K562 (cell line): ENCODE results near the gene PLCB1. TPM values are rescaled to one million over a fixed set of nuclear protein-coding genes. Genes with fewer than 3 reads are reported as not detected.

ENCODE experiments used
- ATAC-seq: fragments of 200-7000 bp; cut with Tn5 transposase; 3 replicates; pipeline ENCODE4 v1.9.1; 2020; ENCODE audit warnings: moderate library complexity
- BruUV-seq: library from RNA; stranded (reverse); fragments of 400-500 nt; replicated peaks from 2 replicates; lab custom pipeline; 2021; lab: Mats Ljungman, UMichigan
- CTCF ChIA-PET: fragments of 300-600 bp; formaldehyde crosslinking; extraction: SDS; loops from one replicate; lab custom pipeline; 2021; ENCODE audit warnings: low intra/inter-chr PET ratio; lab: Yijun Ruan, JAX
- POLR2A ChIA-PET: fragments of 300-600, 350-650 bp; sonication (Branson Sonifier 250); formaldehyde crosslinking; extraction: SDS; loops from one replicate; lab custom pipeline; 2021; ENCODE audit warnings: antibody characterized with exemption, inconsistent platforms; lab: Yijun Ruan, JAX
- DNase-seq, 4 experiments: peaks; one replicate each; pipeline versions ENCODE4 v3.0.0 to v3.0.0-alpha.2; 2011 to 2018; ENCODE audit warnings: low spot score in 3 of 4, mixed read lengths in 3 of 4; ENCODE audit errors: extremely low read depth in 1 of 4
- FAIRE-seq: peaks from 2 replicates; lab custom pipeline; 2011; peaks lifted over from hg19 to GRCh38; lab: Jason Lieb, UNC
- H2AFZ ChIP-seq: 2 replicates; pipeline ENCODE4 v1.6.0; 2011; ENCODE audit warnings: low read depth, low read length, control low read depth, inconsistent platforms
- H3K27ac ChIP-seq: fragments of 200-600 bp; 3 replicates; pipeline ENCODE4 v1.8.0; 2011; ENCODE audit warnings: low read depth, mild to moderate bottlenecking, control low read depth, inconsistent platforms, low read length, moderate library complexity, mixed read lengths; ENCODE audit errors: extremely low read depth
- H3K27me3 ChIP-seq, 2 experiments: fragments of 300-600 bp in 1 of 2; 2 replicates in 1 of 2; 3 replicates in 1 of 2; pipeline versions ENCODE4 v1.6.0 to v1.8.0; 2011; ENCODE audit warnings: inconsistent platforms in 2 of 2, low read length in 2 of 2, mild to moderate bottlenecking in 1 of 2, mixed read lengths in 1 of 2, moderate library complexity in 1 of 2; ENCODE audit not compliant: control insufficient read depth in 2 of 2, insufficient read depth in 2 of 2
- H3K36me3 ChIP-seq: fragments of 300-600 bp; 3 replicates; pipeline ENCODE4 v1.8.0; 2011; ENCODE audit warnings: mild to moderate bottlenecking, low read length, inconsistent platforms; ENCODE audit not compliant: control insufficient read depth, insufficient read depth
- H3K4me1 ChIP-seq, 2 experiments: fragments of 200-600 bp in 1 of 2; replicated peaks in 1 of 2; 2 replicates in 1 of 2; 3 replicates in 1 of 2; pipeline versions ENCODE4 v1.5.1 to v1.8.0; 2011; ENCODE audit warnings: inconsistent platforms in 2 of 2, low read length in 2 of 2, mild to moderate bottlenecking in 1 of 2, mixed read lengths in 1 of 2, moderate library complexity in 1 of 2; ENCODE audit not compliant: control insufficient read depth in 2 of 2, insufficient read depth in 2 of 2
- H3K4me2 ChIP-seq: 2 replicates; pipeline ENCODE4 v1.6.1; 2011; ENCODE audit warnings: low read length, control low read depth, inconsistent platforms, mixed read lengths; ENCODE audit not compliant: insufficient read depth
- H3K4me3 ChIP-seq: fragments of 200-600 bp; sonication (generic), shearing (Covaris generic); 2 replicates; pipeline ENCODE4 v1.5.1; 2016; ENCODE audit warnings: control low read depth, inconsistent platforms
- H3K79me2 ChIP-seq: fragments of 200-600 bp; 3 replicates; pipeline ENCODE4 v1.8.0; 2011; ENCODE audit warnings: low read length, inconsistent platforms; ENCODE audit not compliant: control insufficient read depth, insufficient read depth
- H3K9ac ChIP-seq, 2 experiments: 2 replicates each; pipeline versions ENCODE4 v1.6.0 to v1.6.1; 2011; ENCODE audit warnings: low read depth in 2 of 2, low read length in 2 of 2, control low read depth in 1 of 2, inconsistent platforms in 1 of 2, mild to moderate bottlenecking in 1 of 2, mixed read lengths in 1 of 2; ENCODE audit not compliant: insufficient read depth in 1 of 2
- H3K9me1 ChIP-seq: one replicate; pipeline ENCODE4 v1.6.0; 2011; ENCODE audit warnings: inconsistent platforms, mild to moderate bottlenecking, low read length, moderate library complexity; ENCODE audit not compliant: control insufficient read depth, insufficient read depth
- H3K9me3 ChIP-seq: replicated peaks from 2 replicates; pipeline ENCODE4 v1.5.1; 2011; ENCODE audit warnings: low read depth, low read length, inconsistent platforms; ENCODE audit not compliant: control insufficient read depth, insufficient read depth
- H4K20me1 ChIP-seq: replicated peaks from 2 replicates; pipeline ENCODE4 v1.6.1; 2011; ENCODE audit warnings: low read length, inconsistent platforms, mixed read lengths; ENCODE audit not compliant: control insufficient read depth, insufficient read depth
- BHLHE40 ChIP-seq: IDR thresholded peaks from 2 replicates; pipeline ENCODE4 v1.6.1; 2011; ENCODE audit warnings: low read length, improper control_type of control experiment
- C11orf30 ChIP-seq: fragments of 450-650 bp; IDR thresholded peaks from 2 replicates; pipeline ENCODE4 v1.6.1; 2016; ENCODE audit warnings: low read depth, mild to moderate bottlenecking
- COPS2 ChIP-seq: fragments of 450-650 bp; conservative IDR thresholded peaks from 2 replicates; pipeline ENCODE4 v1.6.1; 2016; ENCODE audit warnings: mild to moderate bottlenecking, moderate library complexity
- CREM ChIP-seq: IDR thresholded peaks from 2 replicates; pipeline ENCODE4 v1.6.1; 2014; ENCODE audit warnings: antibody characterized with exemption, low read depth
- MECOM ChIP-seq: fragments of 250-450 bp; sonication (Bioruptor Pico); IDR thresholded peaks from 2 replicates; pipeline ENCODE4 v1.8.0; 2022; ENCODE audit warnings: inconsistent platforms
- PPARD ChIP-seq: fragments of 250-450 bp; sonication (Bioruptor Pico); IDR thresholded peaks from 2 replicates; pipeline ENCODE4 v1.8.0; 2022; ENCODE audit warnings: inconsistent platforms, mild to moderate bottlenecking, moderate library complexity
- PRDM10 ChIP-seq: fragments of 450-650 bp; IDR thresholded peaks from 2 replicates; pipeline ENCODE4 v1.6.1; 2018; ENCODE audit not compliant: partially characterized antibody
- PTRF ChIP-seq: fragments of 450-650 bp; IDR thresholded peaks from 2 replicates; pipeline ENCODE4 v1.6.1; 2016; ENCODE audit warnings: mild to moderate bottlenecking, missing genetic modification characterization, missing compliant biosample characterization
- SMARCB1 ChIP-seq: IDR thresholded peaks from 2 replicates; pipeline ENCODE4 v1.6.1; 2011; ENCODE audit warnings: improper control_type of control experiment, low read depth; ENCODE audit not compliant: insufficient read length
- ZNF143 ChIP-seq: sonication (generic); formaldehyde crosslinking; IDR thresholded peaks from 2 replicates; pipeline ENCODE4 v1.9.0; 2022; ENCODE audit warnings: mild to moderate bottlenecking, missing genetic modification reagents
- in situ Hi-C: fragments of 300-500 bp; cut with MboI; formaldehyde crosslinking; loops from 4 replicates; pipeline ENCODE4 v1.15.0; 2018; ENCODE audit warnings: inconsistent platforms, mixed read lengths
- intact Hi-C: fragments of 100-400 bp; cut with micrococcal nuclease; formaldehyde crosslinking; loops from 2 replicates; pipeline ENCODE4 v1.14.2; 2022
- polyA plus RNA-seq, 8 experiments: library from polyadenylated mRNA; depleted of rRNA in 4 of 8; stranded (reverse) in 5 of 8; unstranded in 3 of 8; fragments of >200 nt; fragmentation: Nextera tagmentation in 2 of 8; fragmentation: Illumina TruSeq in 1 of 8; extraction: Ambion mirVana in 2 of 8; extraction: Trizol in 1 of 8; gene quantifications; 2 replicates each; pipeline versions ENCODE4 v1.2.1 to v1.2.3, GENCODE V29; 2011 to 2014; ENCODE audit warnings: inconsistent platforms in 1 of 8, missing spikeins in 1 of 8
- total RNA-seq, 7 experiments: library from RNA; depleted of rRNA in 6 of 7; stranded (reverse); fragments of >200 nt in 6 of 7; fragmentation: Illumina TruSeq in 2 of 7; extraction: Trizol in 2 of 7; gene quantifications; 2 replicates each; pipeline versions ENCODE4 v1.2.1 to v1.2.3, GENCODE V29; 2011 to 2021; ENCODE audit warnings: low replicate concordance in 1 of 7

The PLCB1 gene
- total and polyA plus RNA-seq, 9 of the 15 experiments (the other 6 are each of a cell fraction or from before 2014, with no cell fraction given), result 0.34 to 3.1 (median 1.3) TPM

GRCh38 chr20:8124639-8125038 is 7.4 kb upstream of the PLCB1 start:
- POLR2A ChIA-PET, result interaction anchor here (0.6 kb wide), 1 partner anchor 82 kb away, joined by 3 read pairs; no protein-coding TSS in a partner anchor
- CTCF ChIA-PET, result no interaction called here
- DNase-seq, result no peak
- Histone ChIP-seq H3K27ac (no peak overlapping the region), H3K4me1 (no peaks in the 10 kb centered on the region), H3K9me3 (no peaks in the 10 kb centered on the region), H3K9me1 (no peaks in the 10 kb centered on the region), H3K4me2 (no peak overlapping the region), H3K36me3 (no peaks in the 10 kb centered on the region), H3K79me2 (no peaks in the 10 kb centered on the region), H3K9ac (no peak overlapping the region), H2AFZ (no peak overlapping the region), H4K20me1 (no peaks in the 10 kb centered on the region), H3K4me3 (no peak overlapping the region), H3K27me3 (no peaks in the 10 kb centered on the region)
- in situ Hi-C loops (no loop called here), intact Hi-C loops (no loop called here)
- no peak for TF ChIP-seq PPARD (CRISPR knock-in tag)
- TF ChIP-seq SMARCB1, result no peak
- TF ChIP-seq PRDM10, result no peak
- no peak for TF ChIP-seq ZNF143
- no peak for TF ChIP-seq BHLHE40
- TF ChIP-seq CREM, result no peak
- TF ChIP-seq PTRF (tag), result no peak
- no peak for TF ChIP-seq MECOM
- no peak for TF ChIP-seq C11orf30
- no peak for TF ChIP-seq COPS2
- no peak for ATAC-seq
- FAIRE-seq, result no peak
- no TSS peak for BruUV-seq
